Mesenchymal stem cell (in vitro differentiated cells and primary cell): ENCODE data around the gene PLAA. TPM values are rescaled to one million over a fixed set of nuclear protein-coding genes. Genes with fewer than 3 reads are reported as not detected.

Experiments
- DNase-seq: peaks from one replicate; pipeline ENCODE4 v3.0.0-alpha.2; 2013
- H2AFZ ChIP-seq: one replicate; pipeline ENCODE4 v1.6.1; 2013; ENCODE audit warnings: low read depth, mild to moderate bottlenecking, control low read depth, inconsistent platforms, low read length, moderate library complexity
- H2AK5ac ChIP-seq: 2 replicates; pipeline ENCODE4 v1.6.1; 2013; ENCODE audit warnings: low read length, moderate library complexity, mild to moderate bottlenecking, inconsistent platforms; ENCODE audit not compliant: severe bottlenecking
- H2BK120ac ChIP-seq: one replicate; pipeline ENCODE4 v1.6.1; 2013; ENCODE audit warnings: low read depth, mild to moderate bottlenecking, inconsistent platforms, low read length, moderate library complexity
- H2BK12ac ChIP-seq, 2 experiments: one replicate each; pipeline ENCODE4 v1.6.1; 2013; ENCODE audit warnings: inconsistent platforms in 2 of 2, low read length in 2 of 2, mild to moderate bottlenecking in 2 of 2, moderate library complexity in 2 of 2, control low read depth in 1 of 2
- H2BK15ac ChIP-seq: one replicate; pipeline ENCODE4 v1.6.1; 2013; ENCODE audit warnings: mild to moderate bottlenecking, low read depth, inconsistent platforms; ENCODE audit not compliant: poor library complexity, severe bottlenecking
- H2BK5ac ChIP-seq: 2 replicates; pipeline ENCODE4 v1.6.1; 2013; ENCODE audit warnings: low read depth, mild to moderate bottlenecking, low read length, control low read depth, inconsistent platforms; ENCODE audit not compliant: poor library complexity, severe bottlenecking
- H3K14ac ChIP-seq, 2 experiments: one replicate each; pipeline ENCODE4 v1.6.1; 2013; ENCODE audit warnings: inconsistent platforms in 2 of 2, low read length in 2 of 2, control low read depth in 1 of 2, mild to moderate bottlenecking in 1 of 2, moderate library complexity in 1 of 2
- H3K18ac ChIP-seq, 2 experiments: one replicate each; pipeline ENCODE4 v1.6.1; 2013; ENCODE audit warnings: inconsistent platforms in 2 of 2, low read length in 2 of 2, control low read depth in 1 of 2, low read depth in 1 of 2, mild to moderate bottlenecking in 1 of 2
- H3K23ac ChIP-seq, 2 experiments: one replicate each; pipeline ENCODE4 v1.6.1; 2013; ENCODE audit warnings: inconsistent platforms in 2 of 2, low read length in 2 of 2, mild to moderate bottlenecking in 2 of 2, moderate library complexity in 2 of 2, control low read depth in 1 of 2
- H3K27ac ChIP-seq: 2 replicates; pipeline ENCODE4 v1.5.1; 2013; ENCODE audit warnings: mild to moderate bottlenecking, moderate library complexity, low read length, control low read depth, inconsistent platforms; ENCODE audit not compliant: poor library complexity, severe bottlenecking
- H3K27me3 ChIP-seq, 2 experiments: 2 replicates each; pipeline versions ENCODE4 v1.6.1 to v1.7.0; 2013; ENCODE audit warnings: low read length in 2 of 2, mild to moderate bottlenecking in 2 of 2, moderate library complexity in 2 of 2, control low read depth in 1 of 2, inconsistent platforms in 1 of 2; ENCODE audit not compliant: control insufficient read depth in 1 of 2, insufficient read depth in 1 of 2
- H3K36me3 ChIP-seq, 2 experiments: 2 replicates each; pipeline versions ENCODE4 v1.6.1 to v1.7.0; 2013; ENCODE audit warnings: low read length in 2 of 2, control low read depth in 1 of 2, inconsistent platforms in 1 of 2, low read depth in 1 of 2, mild to moderate bottlenecking in 1 of 2; ENCODE audit not compliant: insufficient read depth in 2 of 2, control insufficient read depth in 1 of 2
- H3K4ac ChIP-seq, 2 experiments: one replicate each; pipeline ENCODE4 v1.6.1; 2013; ENCODE audit warnings: inconsistent platforms in 2 of 2, low read length in 2 of 2, mild to moderate bottlenecking in 2 of 2, moderate library complexity in 2 of 2, control low read depth in 1 of 2, low read depth in 1 of 2
- H3K4me1 ChIP-seq: 2 replicates; pipeline ENCODE4 v1.6.1; 2013; ENCODE audit warnings: low read depth, low read length, control low read depth; ENCODE audit not compliant: control insufficient read depth, insufficient read depth
- H3K4me2 ChIP-seq: 2 replicates; pipeline ENCODE4 v1.6.1; 2013; ENCODE audit warnings: low read length, mild to moderate bottlenecking, inconsistent platforms; ENCODE audit not compliant: poor library complexity, severe bottlenecking
- H3K4me3 ChIP-seq, 2 experiments: 2 replicates each; pipeline versions ENCODE4 v1.5.1 to v1.7.0; 2013; ENCODE audit warnings: low read length in 2 of 2, mild to moderate bottlenecking in 2 of 2, control low read depth in 1 of 2, low read depth in 1 of 2; ENCODE audit not compliant: insufficient read depth in 1 of 2
- H3K79me1 ChIP-seq: replicated peaks from 2 replicates; pipeline ENCODE4 v1.6.1; 2013; ENCODE audit warnings: mild to moderate bottlenecking, control low read depth, low read length, inconsistent platforms; ENCODE audit not compliant: poor library complexity, severe bottlenecking
- H3K9ac ChIP-seq: 2 replicates; pipeline ENCODE4 v1.7.0; 2013; ENCODE audit warnings: mild to moderate bottlenecking, low read length, moderate library complexity
- H3K9me3 ChIP-seq: 2 replicates; pipeline ENCODE4 v1.7.0; 2013; ENCODE audit warnings: mild to moderate bottlenecking, low read length; ENCODE audit not compliant: control insufficient read depth
- H4K8ac ChIP-seq: one replicate; pipeline ENCODE4 v1.6.1; 2013; ENCODE audit warnings: inconsistent platforms, mild to moderate bottlenecking, low read length, moderate library complexity
- H4K91ac ChIP-seq: one replicate; pipeline ENCODE4 v1.6.1; 2013; ENCODE audit warnings: mild to moderate bottlenecking, low read length, inconsistent platforms
- WGBS: methylation state at CpG from one replicate; pipeline ENCODE4 v1.1.7; 2013; ENCODE audit warnings: mixed read lengths; 5-methylcytosine and 5-hydroxymethylcytosine counted together
- polyA plus RNA-seq, 2 experiments: library from polyadenylated mRNA; stranded (reverse); fragments of 200-250 nt; gene quantifications; one replicate each; pipeline ENCODE4 v1.2.3, GENCODE V29; 2013

PLAA gene
- 28.2 TPM for polyA plus RNA-seq (2013, experiment 1 of 2)
- 29.7 TPM for polyA plus RNA-seq (2013, experiment 2 of 2)

DNA sequence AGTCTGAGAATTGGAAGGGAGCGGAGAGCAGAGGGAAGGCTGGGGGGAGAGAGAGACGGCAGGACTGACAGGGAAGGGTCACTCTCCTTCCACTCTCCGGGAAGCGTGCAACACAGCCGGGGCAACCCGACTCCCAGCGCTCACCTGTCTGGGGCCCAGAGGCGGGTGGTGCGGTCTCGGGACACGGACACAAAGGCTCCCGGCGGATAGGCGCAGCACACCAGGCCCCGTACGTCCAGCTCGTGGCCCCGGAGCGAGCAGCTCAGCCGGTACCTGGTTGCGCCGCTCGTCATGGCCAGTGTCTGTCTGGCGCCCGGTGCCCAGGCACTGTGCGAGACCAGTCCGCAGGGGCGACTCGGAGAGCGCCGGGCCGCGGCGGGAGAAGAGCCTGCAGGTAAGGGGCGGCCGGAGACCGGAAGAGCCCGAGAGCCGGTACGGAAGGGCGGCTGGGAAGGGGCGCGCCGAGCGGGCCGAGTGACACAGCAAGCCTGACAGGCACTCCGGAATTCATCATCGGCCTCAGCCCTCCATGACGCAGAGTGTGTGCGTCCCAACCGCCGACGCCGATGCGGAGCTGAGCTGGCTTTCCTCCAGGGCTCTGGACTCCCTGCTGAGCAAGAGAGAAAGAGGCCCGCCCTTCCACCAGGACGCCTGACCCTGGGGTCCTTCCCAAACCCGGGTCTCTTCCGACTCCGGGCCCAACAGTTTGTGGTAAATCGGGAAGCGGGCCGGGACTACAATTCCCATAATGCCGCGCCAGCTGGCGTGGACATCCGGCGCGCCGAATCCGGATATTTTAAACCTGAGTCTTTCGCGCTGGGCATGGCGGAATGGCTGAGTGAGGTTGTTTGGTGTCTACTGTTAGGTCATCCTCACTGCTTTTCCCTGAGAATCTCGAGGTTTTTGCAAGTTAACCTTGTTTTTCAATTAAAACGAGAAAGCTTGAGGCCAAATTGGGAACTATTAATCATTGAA is at the start of gene PLAA:
PLAA (minus strand) TSS at position 490 of the 975 bp plus-strand sequence; CDS start at position 293, 197 bp downstream.
- no peaks in the 10 kb centered on the region for H3K4me1 ChIP-seq
- H2BK120ac ChIP-seq: peak within 1 kb of the TSS; percentile 97
- no peaks in the 10 kb centered on the region for H3K9me3 ChIP-seq
- H2BK12ac ChIP-seq: peak within 1 kb of the TSS in 1 of 2 experiments; percentile 22
- H2BK15ac ChIP-seq: peak within 1 kb of the TSS; percentile 29
- peak within 1 kb of the TSS; percentile 76 for H4K91ac ChIP-seq
- peaks cover 0 to 4% of the 10 kb centered on the region in 2 experiments for H3K36me3 ChIP-seq
- H3K4ac ChIP-seq: peak within 1 kb of the TSS; percentile 80 to 82
- H2AK5ac ChIP-seq: no peak within 1 kb of the TSS
- peak within 1 kb of the TSS in 1 of 2 experiments; percentile 39 for H3K14ac ChIP-seq
- peak within 1 kb of the TSS; percentile 88 to 89 for H3K18ac ChIP-seq
- H3K23ac ChIP-seq: peak within 1 kb of the TSS in 1 of 2 experiments; percentile 79
- H3K27me3 ChIP-seq: no peaks in the 10 kb centered on the region
- under 1% methylated on average over 71 of the region's 76 CpGs for WGBS
- peak within 1 kb of the TSS; percentile 96 for H3K27ac ChIP-seq
- peak within 1 kb of the TSS; percentile 68 for H2AFZ ChIP-seq
- H3K4me2 ChIP-seq: peak within 1 kb of the TSS; percentile 89
- H2BK5ac ChIP-seq: peak within 1 kb of the TSS; percentile 95
- peak within 1 kb of the TSS; percentile 97 for H3K9ac ChIP-seq
- H3K4me3 ChIP-seq: peak within 1 kb of the TSS; percentile 80 to 95
- DNase-seq: peak; percentile 95
- peak within 1 kb of the TSS; percentile 94 for H4K8ac ChIP-seq
- H3K79me1 ChIP-seq: peaks cover 3% of the 10 kb centered on the region

DNA sequence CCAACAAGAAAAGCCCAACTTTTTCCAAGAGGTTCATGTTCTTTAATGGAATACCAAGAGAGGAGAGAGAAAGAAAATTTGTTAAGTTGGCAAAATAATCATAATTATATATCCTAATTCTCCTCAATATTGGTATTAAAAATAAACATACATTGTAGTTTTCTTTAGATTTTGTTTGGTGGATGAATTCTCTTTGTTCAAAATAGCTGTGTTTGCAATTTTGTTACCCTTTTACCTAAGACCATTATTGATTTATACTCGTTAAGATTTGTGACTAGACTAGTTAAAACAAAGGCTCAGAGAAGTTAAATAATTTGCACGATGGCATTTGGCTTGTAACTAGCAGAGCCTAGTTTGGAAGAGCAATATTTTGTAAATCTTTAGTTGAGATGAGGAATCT is 48.8 kb upstream of the PLAA start:
- peaks cover 6 to 12% of the 10 kb centered on the region in 2 experiments for H3K36me3 ChIP-seq
- no peak for DNase-seq
- H2BK5ac ChIP-seq: no peak overlapping the region
- H3K79me1 ChIP-seq: no peaks in the 10 kb centered on the region
- no peak overlapping the region for H3K18ac ChIP-seq
- H2AK5ac ChIP-seq: no peak overlapping the region
- H3K4me1 ChIP-seq: no peaks in the 10 kb centered on the region
- no peak overlapping the region for H3K23ac ChIP-seq
- no peak overlapping the region for H4K8ac ChIP-seq
- no peak overlapping the region for H3K9ac ChIP-seq
- no peak overlapping the region for H3K4me2 ChIP-seq
- no peaks in the 10 kb centered on the region for H3K27me3 ChIP-seq
- H3K14ac ChIP-seq: no peak overlapping the region
- 90% methylated on average over 2 of the region's 2 CpGs for WGBS
- H4K91ac ChIP-seq: no peak overlapping the region
- no peak overlapping the region for H3K4ac ChIP-seq
- H3K9me3 ChIP-seq: no peaks in the 10 kb centered on the region
- no peak overlapping the region for H2BK12ac ChIP-seq
- H2AFZ ChIP-seq: no peak overlapping the region
- no peak overlapping the region for H3K4me3 ChIP-seq
- no peak overlapping the region for H2BK120ac ChIP-seq
- no peak overlapping the region for H2BK15ac ChIP-seq
- no peak overlapping the region for H3K27ac ChIP-seq

DNA sequence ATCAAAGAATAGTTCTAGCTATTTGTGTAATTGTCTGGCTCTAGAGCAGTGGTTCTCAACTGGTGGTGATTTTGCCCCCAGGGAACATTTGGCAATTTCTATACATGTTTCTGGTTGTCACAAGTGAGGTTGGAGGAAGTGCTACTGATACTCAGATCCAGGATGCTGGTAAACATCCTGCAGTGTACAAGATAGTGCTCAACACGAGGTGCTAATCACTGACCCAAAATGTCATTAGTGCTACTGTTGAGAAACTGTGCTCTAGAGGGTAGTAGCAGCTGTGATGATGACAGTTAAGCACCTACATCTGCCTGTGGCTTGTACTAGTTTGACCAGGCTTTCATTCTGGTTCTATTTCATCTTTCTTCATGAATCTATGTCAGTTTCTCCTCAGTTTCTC is 36.3 kb upstream of the PLAA start:
- Histone ChIP-seq H4K91ac (no peak overlapping the region), H2BK5ac (no peak overlapping the region), H3K27me3 (no peaks in the 10 kb centered on the region), H3K79me1 (no peaks in the 10 kb centered on the region), H2AFZ (no peak overlapping the region), H2AK5ac (no peak overlapping the region), H3K4me2 (no peak overlapping the region), H3K4ac (no peak overlapping the region), H3K4me1 (no peaks in the 10 kb centered on the region), H2BK120ac (no peak overlapping the region), H3K14ac (no peak overlapping the region), H3K4me3 (no peak overlapping the region), H3K18ac (no peak overlapping the region), H3K9ac (no peak overlapping the region), H2BK12ac (no peak overlapping the region), H3K23ac (no peak overlapping the region), H2BK15ac (no peak overlapping the region), H4K8ac (no peak overlapping the region), H3K9me3 (no peaks in the 10 kb centered on the region), H3K27ac (no peak overlapping the region), H3K36me3 (peaks cover 7 to 36% of the 10 kb centered on the region in 2 experiments)
- 75% methylated on average over 1 of the region's 1 CpG for WGBS
- no peak for DNase-seq
